Sigmoid colon (tissue), 7 donors: Measurements from ENCODE around the gene SDCBP2. TPM values are rescaled to one million over a fixed set of nuclear protein-coding genes. Genes with fewer than 3 reads are reported as not detected.

Source experiments
- DNase-seq: peaks from one replicate; pipeline ENCODE4 v3.0.0-alpha.2; 2019
- H3K27ac ChIP-seq, 4 donors: fragments of 200-600 bp; sonication (generic); one replicate each; pipeline ENCODE4 v1.5.1; 2016 to 2019; ENCODE audit warnings: mild to moderate bottlenecking in 1 of 4
- H3K27me3 ChIP-seq, 3 donors: fragments of 200-600 bp; sonication (generic); one replicate each; pipeline ENCODE4 v1.5.1; 2019; ENCODE audit warnings: mild to moderate bottlenecking in 1 of 3
- H3K36me3 ChIP-seq, 4 donors: fragments of 200-600 bp; sonication (generic); one replicate each; pipeline ENCODE4 v1.5.1; 2016 to 2019
- H3K4me1 ChIP-seq, 4 donors: fragments of 200-600 bp; sonication (generic); one replicate each; pipeline ENCODE4 v1.5.1; 2017 to 2019
- H3K4me3 ChIP-seq, 4 donors: fragments of 200-600 bp; sonication (generic); one replicate each; pipeline ENCODE4 v1.5.1; 2017 to 2019; ENCODE audit warnings: mild to moderate bottlenecking in 2 of 4, moderate library complexity in 1 of 4
- H3K9me3 ChIP-seq, 4 donors: fragments of 200-600 bp in 3 of 4; sonication (generic) in 3 of 4; one replicate each; pipeline versions ENCODE4 v1.5.1 to v1.6.1; 2013 to 2019
- CTCF ChIP-seq, 4 experiments: fragments of 450-650 bp in 3 of 4; fragments of 200-600 bp in 1 of 4; IDR thresholded peaks; one replicate each; pipeline ENCODE4 v1.5.1; 2016 to 2019; ENCODE audit warnings: antibody characterized with exemption in 4 of 4, mild to moderate bottlenecking in 3 of 4, moderate library complexity in 2 of 4
- EP300 ChIP-seq, 4 donors: sonication (generic); formaldehyde crosslinking; IDR thresholded peaks; one replicate each; pipeline ENCODE4 v1.6.1; 2017; ENCODE audit warnings: antibody characterized with exemption in 4 of 4
- POLR2A ChIP-seq, 2 donors: fragments of 450-650 bp; IDR thresholded peaks; one replicate each; pipeline ENCODE4 v1.6.1; 2016; ENCODE audit warnings: antibody characterized with exemption in 2 of 2, mild to moderate bottlenecking in 2 of 2, moderate library complexity in 2 of 2
- POLR2AphosphoS5 ChIP-seq, 4 donors: sonication (generic); formaldehyde crosslinking; IDR thresholded peaks; one replicate each; pipeline ENCODE4 v1.6.1; 2017; ENCODE audit warnings: antibody characterized with exemption in 4 of 4
- WGBS, 2 donors: extraction: QIAGEN DNeasy Blood & Tissue Kit; methylation state at CpG; one replicate each; pipeline ENCODE4 v1.1.7; 2013; 5-methylcytosine and 5-hydroxymethylcytosine counted together
- intact Hi-C: fragments of 100-400 bp; cut with DNase I; formaldehyde crosslinking; loops from one replicate; pipeline ENCODE4 v1.15.1; 2023
- polyA plus RNA-seq, 3 donors: library from polyadenylated mRNA; stranded (reverse); fragments of 200-250 nt; gene quantifications; one replicate each; pipeline ENCODE4 v1.2.3, GENCODE V29; 2013
- total RNA-seq, 4 donors: library from RNA; depleted of rRNA; stranded (reverse); fragments of >200 nt; gene quantifications; one replicate each; pipeline ENCODE4 v1.1.0, GENCODE V29; 2016
- donor health status: healthy with polysubstance abuse.
- donor health status: Bipolar disorder and iron deficiency.
- donor health status: healthy.

The SDCBP2 gene
- total and polyA plus RNA-seq, 7 donors = 1.1 to 724 (median 3.6) TPM

DNA sequence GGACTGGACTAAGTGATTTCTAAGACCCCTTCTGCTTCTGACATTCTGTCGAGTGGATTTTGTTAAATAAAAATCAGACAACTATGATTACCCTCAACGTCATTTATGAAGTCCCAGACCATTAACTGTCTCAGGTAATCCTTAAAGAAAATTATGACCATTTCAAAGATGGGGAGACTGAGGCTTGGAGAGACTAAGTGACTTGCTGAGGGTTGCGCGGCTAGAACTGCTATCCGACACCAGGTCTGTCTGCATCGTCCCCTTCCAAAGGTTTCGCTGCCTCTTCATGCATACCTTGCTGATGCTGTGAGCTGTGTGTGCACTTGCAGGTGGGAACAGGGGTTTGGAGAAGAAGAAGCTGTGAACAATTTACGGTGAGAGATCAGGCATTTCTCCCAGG lies 59.7 kb downstream of the SDCBP2 start:
- DNase-seq = no peak
- H3K4me3 ChIP-seq = no peak overlapping the region
- peaks cover 0 to 5% (median 0%) of the 10 kb centered on the region in 4 donors for H3K36me3 ChIP-seq
- H3K27ac ChIP-seq = no peak overlapping the region
- peaks cover 0 to 22% (median 17%) of the 10 kb centered on the region in 4 donors for H3K4me1 ChIP-seq
- no peak for TF ChIP-seq POLR2A (IDR thresholded peaks at IDR 0.05)
- TF ChIP-seq CTCF (IDR thresholded peaks at IDR 0.05) = no peak
- no peak for TF ChIP-seq POLR2AphosphoS5 (IDR thresholded peaks at IDR 0.05)
- no peak for TF ChIP-seq EP300 (IDR thresholded peaks at IDR 0.05)
- no peaks in the 10 kb centered on the region for H3K9me3 ChIP-seq
- intact Hi-C loops = loop anchor here (5.0 kb wide), 2 partner anchors 147 to 623 kb away; no protein-coding TSS in a partner anchor
- no peaks in the 10 kb centered on the region for H3K27me3 ChIP-seq
- WGBS, 2 donors = 88 to 95% methylated on average over 8 of the region's 8 CpGs

DNA sequence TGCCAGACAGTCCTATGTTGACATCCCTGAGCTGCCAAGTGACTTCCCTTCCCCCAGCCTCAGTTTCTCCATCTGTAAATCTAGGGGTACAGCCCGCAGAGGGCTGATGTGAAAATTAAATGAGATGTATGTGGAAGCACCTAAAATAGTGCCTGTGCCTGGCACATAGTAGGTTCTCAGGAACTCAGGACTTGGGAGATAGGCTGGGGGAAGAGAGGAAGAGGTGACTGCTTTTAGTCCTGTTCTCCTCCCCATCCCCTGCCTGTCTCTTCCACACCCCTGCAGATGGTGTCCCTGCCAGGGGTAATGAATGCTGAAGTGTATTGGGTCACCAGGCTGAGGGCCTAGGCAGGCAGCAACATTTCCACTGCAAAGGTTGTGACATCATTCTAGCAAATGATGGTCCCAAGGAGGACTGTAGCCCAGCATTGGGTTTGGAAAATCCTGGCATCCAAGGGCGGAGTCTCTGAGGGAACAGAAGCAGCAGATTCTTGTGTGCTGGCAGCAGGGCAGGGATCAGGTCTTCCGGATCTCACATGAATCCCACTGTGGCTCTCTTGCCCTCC lies 61.0 kb downstream of the SDCBP2 start:
- no peaks in the 10 kb centered on the region for H3K9me3 ChIP-seq
- peaks cover 0 to 5% (median 0%) of the 10 kb centered on the region in 4 donors for H3K36me3 ChIP-seq
- peaks cover 0 to 22% (median 17%) of the 10 kb centered on the region in 4 donors for H3K4me1 ChIP-seq
- no peak overlapping the region for H3K4me3 ChIP-seq
- intact Hi-C loops = loop anchor here (2.0 to 5.0 kb wide), 4 partner anchors 41 to 624 kb away; partner anchors contain the start of gene RAD21L1
- DNase-seq = peak; percentile 32
- H3K27me3 ChIP-seq = no peaks in the 10 kb centered on the region
- TF ChIP-seq EP300 (IDR thresholded peaks at IDR 0.05) (no peak), CTCF (IDR thresholded peaks at IDR 0.05) (no peak), POLR2A (IDR thresholded peaks at IDR 0.05) (no peak), POLR2AphosphoS5 (IDR thresholded peaks at IDR 0.05) (no peak)
- WGBS, 2 donors = 95 to 97% methylated on average over 3 of the region's 3 CpGs
- no peak overlapping the region for H3K27ac ChIP-seq

- peak; percentile 61 for DNase-seq
Observed at GRCh38 chr20:1267161-1267560, 61.8 kb downstream of the SDCBP2 start.

GRCh38 chr20:1266167-1266973 lies 62.6 kb downstream of the SDCBP2 start, which contains the start of gene SNPH:
Gene SNPH, plus strand, starts transcription at chr20:1266294. Its CDS starts 29,946 bp downstream, at chr20:1296240.
- Histone ChIP-seq H3K4me1 (peaks cover 0 to 22% (median 17%) of the 10 kb centered on the region in 4 donors), H3K4me3 (peak within 1 kb of the TSS; percentile 76 to 91 (median 88)), H3K36me3 (peaks cover 0 to 5% (median 0%) of the 10 kb centered on the region in 4 donors), H3K9me3 (no peaks in the 10 kb centered on the region), H3K27me3 (no peaks in the 10 kb centered on the region), H3K27ac (peak within 1 kb of the TSS; percentile 73 to 87 (median 78))
- 1% methylated on average over 61 of the region's 61 CpGs for WGBS, 2 donors
- TF ChIP-seq POLR2AphosphoS5 (IDR thresholded peaks at IDR 0.05) (peak; percentile 5 to 47 (median 22)), POLR2A (IDR thresholded peaks at IDR 0.05) (no peak)
- intact Hi-C loops = loop anchor here (2.0 to 5.0 kb wide), 4 partner anchors 40 to 626 kb away; partner anchors contain the start of gene RAD21L1
- DNase-seq = peak; percentile 91

More at GRCh38 chr20:1267161-1267560, 61.8 kb downstream of the SDCBP2 start:
- WGBS, 2 donors = 83 to 89% methylated on average over 8 of the region's 8 CpGs
- peaks cover 0 to 22% (median 17%) of the 10 kb centered on the region in 4 donors for H3K4me1 ChIP-seq
- peak overlapping the region; percentile 76 to 91 (median 88) for H3K4me3 ChIP-seq
- peak overlapping the region; percentile 73 to 87 (median 78) for H3K27ac ChIP-seq
- intact Hi-C loops = loop anchor here (2.0 to 5.0 kb wide), 4 partner anchors 40 to 625 kb away; partner anchors contain the start of gene RAD21L1
- H3K9me3 ChIP-seq = no peaks in the 10 kb centered on the region
- TF ChIP-seq EP300 (IDR thresholded peaks at IDR 0.05) = no peak
- no peak for TF ChIP-seq POLR2A (IDR thresholded peaks at IDR 0.05)
- TF ChIP-seq CTCF (IDR thresholded peaks at IDR 0.05) = no peak
- no peak for TF ChIP-seq POLR2AphosphoS5 (IDR thresholded peaks at IDR 0.05)
- no peaks in the 10 kb centered on the region for H3K27me3 ChIP-seq
- peaks cover 0 to 5% (median 0%) of the 10 kb centered on the region in 4 donors for H3K36me3 ChIP-seq

- no peak for DNase-seq
- no peaks in the 10 kb centered on the region for H3K27me3 ChIP-seq
- 1 to 7% methylated on average over 10 of the region's 10 CpGs for WGBS, 2 donors
- peaks cover 0 to 3% (median 0%) of the 10 kb centered on the region in 4 donors for H3K36me3 ChIP-seq
- intact Hi-C loops = loop anchor here (2.0 to 5.0 kb wide), 4 partner anchors 39 to 626 kb away; partner anchors contain the start of gene RAD21L1
- no peaks in the 10 kb centered on the region for H3K9me3 ChIP-seq
- peaks cover 0 to 22% (median 17%) of the 10 kb centered on the region in 4 donors for H3K4me1 ChIP-seq
- H3K4me3 ChIP-seq = peak overlapping the region; percentile 76 to 91 (median 88)
- TF ChIP-seq EP300 (IDR thresholded peaks at IDR 0.05) = no peak
- TF ChIP-seq POLR2AphosphoS5 (IDR thresholded peaks at IDR 0.05) = peak in 1 of 4 donors; percentile 22
- no peak for TF ChIP-seq CTCF (IDR thresholded peaks at IDR 0.05)
- H3K27ac ChIP-seq = peak overlapping the region; percentile 73 to 87 (median 78)
Observed at GRCh38 chr20:1265916-1266166, 63.1 kb downstream of the SDCBP2 start.
